GM21723 (cell line): ENCODE results near the gene APBB2.

Source experiments
- ATAC-seq: cut with Tn5 transposase; IDR thresholded peaks from one replicate; pipeline ENCODE4 v1.9.1; 2021; ENCODE audit warnings: mild to moderate bottlenecking, moderate library complexity; ENCODE audit not compliant: unreplicated experiment

The APBB2 gene

GRCh38 chr4:40789771-40790170 is 424.6 kb downstream of the APBB2 start:
- ATAC-seq: no peak

DNA sequence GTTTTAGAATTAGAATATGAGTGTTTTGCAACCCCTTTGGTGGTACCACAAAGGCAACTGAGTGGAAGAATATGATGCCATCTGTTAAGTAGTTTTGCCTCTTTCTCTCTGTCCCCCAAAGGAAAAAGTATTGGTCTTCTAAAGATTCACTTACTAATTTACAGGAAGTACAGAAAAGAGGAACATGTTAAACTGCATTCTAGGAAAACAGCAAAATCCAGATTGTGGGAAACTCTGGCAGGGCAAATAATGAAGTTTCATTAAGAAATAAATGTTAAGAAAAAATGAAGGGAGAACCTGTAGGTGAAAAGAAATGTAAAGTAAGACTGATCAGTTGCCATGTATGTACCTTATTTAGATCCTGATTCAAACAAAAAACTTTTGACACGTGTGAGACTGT is 425.3 kb downstream of the APBB2 start:
- no peak for ATAC-seq

DNA sequence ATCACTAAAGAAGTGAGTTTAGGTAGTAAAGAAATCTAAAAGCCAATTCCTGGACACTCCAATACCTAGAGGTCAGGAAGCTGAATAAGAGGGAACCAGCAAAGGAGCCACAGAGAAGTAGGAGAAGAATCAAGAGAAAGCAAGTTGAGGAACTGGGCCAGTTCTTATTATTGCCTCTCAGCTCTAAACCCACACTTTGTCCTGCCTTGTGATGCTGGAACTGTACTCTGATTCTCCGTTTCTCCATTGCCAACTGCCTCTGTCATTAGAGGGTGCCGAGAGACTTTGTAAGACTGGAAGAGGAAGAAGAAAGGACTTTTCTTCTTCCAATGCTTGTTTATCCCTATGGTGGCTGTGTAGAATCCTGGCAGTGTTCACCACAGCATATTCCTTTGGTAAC is 426.0 kb downstream of the APBB2 start:
- ATAC-seq: no peak

- ATAC-seq: no peak
Observed at GRCh38 chr4:40785727-40786126, 428.6 kb downstream of the APBB2 start.

GRCh38 chr4:40782876-40783275 is 431.5 kb downstream of the APBB2 start:
- ATAC-seq: no peak

- ATAC-seq: no peak
Observed at GRCh38 chr4:40778090-40778489, 436.3 kb downstream of the APBB2 start.

- no peak for ATAC-seq
Observed at GRCh38 chr4:40769266-40769665, 445.1 kb downstream of the APBB2 start.

GRCh38 chr4:40763228-40763716 is 451.1 kb downstream of the APBB2 start:
- ATAC-seq: peak; percentile 100
